ENCODE data around the gene LPP.
A peak's percentile ranks its signal among the peaks of the same experiment; 100 is the strongest.

The LPP gene

GRCh38 chr3:188446766-188447165 is 292.8 kb downstream of the LPP start:
- no peak for DNase-seq

- DNase-seq, result no peak
Measured at GRCh38 chr3:188448813-188449212, 294.9 kb downstream of the LPP start.

GRCh38 chr3:188449421-188449820 is 295.5 kb downstream of the LPP start:
- DNase-seq, result no peak

GRCh38 chr3:188452158-188452772 is 298.3 kb downstream of the LPP start:
- DNase-seq, result no peak

- DNase-seq, result no peak
Measured at GRCh38 chr3:188453431-188454384, 299.8 kb downstream of the LPP start.

- DNase-seq, result no peak
Measured at GRCh38 chr3:188455748-188456147, 301.8 kb downstream of the LPP start.

DNA sequence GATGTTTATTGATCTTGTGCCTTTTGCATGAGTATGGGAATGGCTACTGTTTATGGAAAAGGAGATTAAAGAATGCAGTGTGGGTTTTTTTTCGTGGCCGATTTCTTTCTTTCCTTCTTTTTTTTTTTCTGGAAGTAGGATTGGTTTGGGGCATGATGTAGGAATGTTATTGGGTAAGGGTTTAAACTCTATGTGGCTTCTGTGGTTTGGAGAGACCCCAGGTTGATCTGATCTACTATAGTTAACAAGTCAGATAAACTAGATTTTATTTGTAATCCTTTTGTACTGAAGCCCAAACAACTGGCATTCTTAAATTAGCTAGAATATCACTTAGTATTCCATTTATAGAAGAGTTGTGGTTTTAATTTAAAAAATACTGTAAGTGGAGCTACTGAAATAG is 304.8 kb downstream of the LPP start:
- DNase-seq, result no peak

GRCh38 chr3:188465311-188465710 is 311.4 kb downstream of the LPP start:
- DNase-seq, result no peak

GRCh38 chr3:188468196-188468595 is 314.2 kb downstream of the LPP start:
- DNase-seq, result no peak

DNA sequence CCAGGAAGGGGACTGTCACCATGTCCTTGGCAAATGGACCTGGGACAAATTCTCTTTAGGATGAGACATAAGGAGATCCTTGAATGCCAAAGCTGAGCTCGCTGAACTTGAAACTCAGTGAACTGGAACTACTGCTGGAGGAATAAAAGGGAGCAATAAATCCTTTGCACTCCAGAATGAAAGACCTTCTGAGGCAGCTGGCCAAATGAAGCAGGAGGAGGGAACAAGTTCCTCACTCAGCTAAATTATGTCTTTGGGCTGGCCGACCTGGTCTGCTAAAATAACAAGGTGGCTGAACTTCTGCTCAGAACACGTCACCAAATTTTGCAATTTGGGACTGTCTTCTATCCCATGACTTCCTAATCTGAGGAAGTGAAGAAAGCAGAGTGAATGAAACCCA is 314.7 kb downstream of the LPP start:
- peak; percentile 8 to 36 for DNase-seq

GRCh38 chr3:188469228-188469885 is 315.4 kb downstream of the LPP start:
- DNase-seq, result peak in 1 of 2 donors; percentile 39

DNA sequence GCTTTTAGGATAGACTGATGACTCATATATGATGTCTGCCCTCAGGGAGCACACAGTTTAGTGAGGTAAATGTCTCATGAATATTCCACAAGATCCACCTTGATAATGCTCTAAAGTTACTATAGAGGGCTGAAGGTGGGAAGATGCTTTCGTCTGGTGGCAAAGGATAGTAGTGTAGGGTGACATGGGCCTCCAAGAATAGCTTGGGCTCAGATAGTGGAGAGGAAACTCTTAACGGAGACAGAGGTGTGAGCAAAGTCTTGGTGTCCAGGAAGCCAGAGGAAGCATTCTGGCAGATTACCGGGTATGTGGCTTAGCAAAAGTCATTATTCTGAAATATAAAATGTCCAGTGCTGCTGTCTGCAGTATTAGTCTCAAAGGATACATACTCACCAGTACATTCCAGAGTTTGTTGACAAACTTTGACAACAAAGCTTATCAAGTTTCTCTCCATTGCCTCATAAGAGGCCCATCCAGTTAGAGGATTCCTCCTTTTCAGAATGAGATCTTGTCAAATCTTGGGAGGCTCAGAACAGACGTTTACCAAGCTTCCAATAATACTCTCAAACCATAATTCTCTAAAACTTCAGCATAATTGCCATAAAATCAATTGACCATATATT is 316.7 kb downstream of the LPP start:
- DNase-seq, result no peak

- no peak for DNase-seq
Measured at GRCh38 chr3:188471723-188472122, 317.8 kb downstream of the LPP start.

DNA sequence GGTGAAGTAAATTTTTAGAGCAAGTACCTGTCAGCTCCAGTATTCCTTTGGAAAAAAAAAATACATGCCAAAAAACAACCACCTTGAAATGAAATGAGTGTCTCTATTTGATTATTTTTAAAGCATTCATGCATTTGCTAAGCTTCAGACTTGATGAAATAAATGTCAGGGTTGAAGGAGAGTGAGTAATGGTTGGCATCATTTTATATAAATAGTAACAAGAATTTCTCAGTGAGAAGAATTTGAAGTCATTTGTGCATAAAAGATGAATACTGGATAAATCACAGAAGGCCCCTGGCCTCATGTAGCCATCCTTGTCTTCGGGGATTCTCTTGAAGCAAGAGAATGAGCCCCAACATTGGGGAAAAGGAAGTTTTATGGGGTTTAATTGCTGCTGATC is 318.4 kb downstream of the LPP start:
- no peak for DNase-seq

GRCh38 chr3:188473045-188473444 is 319.1 kb downstream of the LPP start:
- no peak for DNase-seq

- no peak for DNase-seq
Measured at GRCh38 chr3:188473591-188474288, 319.8 kb downstream of the LPP start.

- no peak for DNase-seq
Measured at GRCh38 chr3:188476935-188477334, 323.0 kb downstream of the LPP start.

DNA sequence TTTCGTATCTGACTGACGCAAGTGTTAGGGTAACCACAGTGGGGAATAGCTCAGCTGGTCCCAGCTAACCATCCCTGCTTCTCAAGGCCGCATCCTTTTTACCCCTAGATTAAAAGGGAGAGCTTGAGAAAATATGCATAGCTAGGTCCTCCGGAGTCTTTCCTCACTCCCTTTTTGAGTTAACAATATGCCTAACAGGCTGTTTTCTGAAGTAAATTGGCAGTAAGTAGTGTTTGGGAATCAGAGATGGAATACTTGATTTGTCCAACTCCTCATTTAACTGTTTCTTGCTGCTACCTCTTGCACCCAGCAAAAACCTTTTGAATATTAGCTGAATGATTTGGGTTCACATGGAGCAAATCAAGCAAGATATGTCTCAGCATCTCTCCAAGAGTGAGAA is 326.1 kb downstream of the LPP start:
- no peak for DNase-seq

DNA sequence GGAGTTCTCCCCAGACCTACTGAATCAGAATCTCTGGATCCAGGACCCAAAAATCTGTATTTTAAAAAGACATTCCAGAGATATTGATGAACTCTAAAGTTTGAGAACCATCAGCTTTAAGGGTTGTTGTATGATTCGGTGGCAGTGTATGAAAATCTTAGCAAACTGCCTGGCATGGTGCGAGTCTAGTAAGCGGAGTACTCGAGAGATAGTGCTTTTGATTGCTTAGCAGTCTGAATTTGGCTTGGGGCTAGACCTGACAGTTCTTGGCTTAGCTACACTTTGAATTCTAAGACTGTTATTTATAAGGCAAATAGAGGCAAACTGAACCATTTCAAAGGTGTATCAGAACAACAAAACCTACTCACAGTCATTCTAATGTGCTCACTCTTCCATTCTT is 329.0 kb downstream of the LPP start:
- DNase-seq, result no peak

DNA sequence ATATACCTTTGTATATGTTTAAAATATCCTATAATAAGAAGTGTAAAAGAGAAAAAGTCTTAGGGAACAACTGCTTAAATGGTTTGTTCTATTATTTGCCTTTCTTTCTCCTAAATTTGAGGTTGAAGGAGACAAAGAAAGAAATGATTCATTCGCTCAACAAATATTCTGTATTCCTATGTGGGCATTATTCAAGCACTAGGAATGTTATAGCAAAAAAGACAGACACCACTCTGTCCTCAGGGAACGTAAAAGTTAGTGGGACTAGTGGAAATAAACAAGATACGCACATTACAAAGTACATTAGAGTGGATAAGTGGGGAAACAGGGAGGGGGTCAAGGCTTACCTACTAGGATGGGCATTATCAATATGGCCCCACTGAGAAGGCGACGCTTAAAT is 332.2 kb downstream of the LPP start:
- DNase-seq, result no peak

DNA sequence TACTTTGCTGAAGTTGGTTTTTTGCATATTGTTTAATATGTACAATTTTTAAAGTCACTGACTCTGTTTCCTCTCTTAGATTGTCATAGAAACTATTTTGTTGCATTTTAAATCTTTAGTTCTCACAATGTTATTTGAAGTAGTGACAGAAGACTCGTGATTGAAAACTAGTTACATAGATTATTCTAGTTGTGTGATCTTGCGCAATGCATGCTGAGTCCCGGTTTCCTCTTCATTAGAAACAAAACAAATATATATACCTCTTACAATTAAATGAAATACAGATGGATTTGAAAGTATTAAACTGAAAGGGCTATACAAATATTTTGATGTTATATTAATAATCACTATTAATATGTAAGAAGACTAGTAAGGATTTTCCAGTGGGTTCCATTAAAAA is 333.0 kb downstream of the LPP start:
- DNase-seq, result no peak

DNA sequence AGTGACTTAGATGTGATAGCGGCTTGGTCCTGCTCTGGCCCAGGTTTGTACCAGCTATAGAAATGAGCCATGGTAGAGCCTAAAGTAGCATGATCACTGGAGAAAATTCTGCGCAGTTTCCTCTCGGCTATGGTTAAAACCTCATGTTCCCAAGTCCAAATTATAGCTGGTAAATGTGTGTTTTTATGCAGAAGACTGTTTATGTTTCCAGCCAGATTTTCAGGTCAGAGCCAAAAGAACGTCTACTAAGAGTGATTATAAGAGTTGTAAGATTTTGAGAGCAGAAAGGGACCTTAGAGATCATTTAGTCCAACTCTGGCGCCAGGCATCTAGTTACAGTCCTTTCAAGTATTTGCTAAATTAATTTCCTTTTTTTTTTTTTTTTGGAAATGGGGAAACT is 333.7 kb downstream of the LPP start:
- DNase-seq, result no peak

DNA sequence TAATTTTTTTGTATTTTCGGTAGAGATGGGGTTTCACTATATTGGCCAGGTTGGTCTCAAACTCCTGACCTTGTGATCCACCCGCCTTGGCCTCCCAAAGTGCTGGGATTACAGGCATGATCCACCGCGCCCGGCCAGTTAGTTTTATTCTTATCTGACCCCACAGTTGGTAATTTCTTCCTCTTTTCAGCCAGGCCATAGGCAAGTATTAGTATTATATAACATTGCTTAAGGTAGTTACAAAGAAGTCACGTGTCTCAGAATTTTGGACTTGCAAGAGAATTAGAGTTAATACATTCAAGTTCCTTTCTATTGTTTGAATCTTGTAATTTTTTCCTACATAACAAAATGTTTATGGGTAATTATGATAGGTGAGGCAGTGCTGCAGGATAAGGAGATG is 334.8 kb downstream of the LPP start:
- no peak for DNase-seq
